Tibial nerve (tissue), 4 donors: Measurements from ENCODE around the gene ARCN1.

ENCODE experiments used
- EP300 ChIP-seq, 2 donors: sonication (generic); formaldehyde crosslinking; IDR thresholded peaks; one replicate each; pipeline ENCODE4 v1.6.1; 2017; ENCODE audit warnings: antibody characterized with exemption in 2 of 2, mild to moderate bottlenecking in 1 of 2
- TF ChIP-seq, protein P1 (sequence below), 5 experiments: fragments of 200-600 bp in 3 of 5; fragments of 450-650 bp in 2 of 5; sonication (generic) in 3 of 5; IDR thresholded peaks; one replicate each; pipeline ENCODE4 v1.5.1; 2016 to 2019; ENCODE audit warnings: antibody characterized with exemption in 5 of 5, mild to moderate bottlenecking in 3 of 5, moderate library complexity in 2 of 5

DNA sequence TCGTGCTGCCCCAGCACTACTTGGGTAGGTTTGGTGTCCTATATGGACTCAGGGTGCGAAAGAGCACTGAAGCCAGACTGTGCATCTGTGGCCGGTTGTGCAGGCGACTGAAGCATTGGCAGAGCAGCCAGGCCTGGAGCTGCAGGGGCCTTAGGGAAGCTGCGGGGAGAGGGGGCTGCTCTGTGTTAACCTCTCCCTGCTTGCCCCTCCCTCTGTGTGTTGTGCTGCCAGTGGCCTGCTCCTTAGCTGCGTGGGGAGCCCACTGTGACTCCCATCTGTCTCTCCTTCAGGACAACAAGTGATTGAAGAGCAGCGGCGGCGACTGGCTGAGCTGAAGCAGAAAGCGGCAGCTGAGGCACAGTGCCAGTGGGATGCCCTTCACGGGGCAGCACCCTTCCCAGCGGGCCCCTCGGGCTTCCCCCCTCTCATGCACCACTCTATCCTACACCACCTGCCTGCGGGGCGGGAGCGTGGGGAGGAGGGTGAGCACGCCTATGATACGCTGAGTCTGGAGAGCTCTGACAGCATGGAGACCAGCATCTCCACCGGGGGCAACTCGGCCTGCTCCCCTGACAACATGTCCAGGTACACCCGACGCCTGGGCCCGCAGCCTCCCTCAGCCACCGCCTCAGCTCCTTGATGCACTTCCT is 73.0 kb downstream of the ARCN1 start:
- TF ChIP-seq, protein P1, sequence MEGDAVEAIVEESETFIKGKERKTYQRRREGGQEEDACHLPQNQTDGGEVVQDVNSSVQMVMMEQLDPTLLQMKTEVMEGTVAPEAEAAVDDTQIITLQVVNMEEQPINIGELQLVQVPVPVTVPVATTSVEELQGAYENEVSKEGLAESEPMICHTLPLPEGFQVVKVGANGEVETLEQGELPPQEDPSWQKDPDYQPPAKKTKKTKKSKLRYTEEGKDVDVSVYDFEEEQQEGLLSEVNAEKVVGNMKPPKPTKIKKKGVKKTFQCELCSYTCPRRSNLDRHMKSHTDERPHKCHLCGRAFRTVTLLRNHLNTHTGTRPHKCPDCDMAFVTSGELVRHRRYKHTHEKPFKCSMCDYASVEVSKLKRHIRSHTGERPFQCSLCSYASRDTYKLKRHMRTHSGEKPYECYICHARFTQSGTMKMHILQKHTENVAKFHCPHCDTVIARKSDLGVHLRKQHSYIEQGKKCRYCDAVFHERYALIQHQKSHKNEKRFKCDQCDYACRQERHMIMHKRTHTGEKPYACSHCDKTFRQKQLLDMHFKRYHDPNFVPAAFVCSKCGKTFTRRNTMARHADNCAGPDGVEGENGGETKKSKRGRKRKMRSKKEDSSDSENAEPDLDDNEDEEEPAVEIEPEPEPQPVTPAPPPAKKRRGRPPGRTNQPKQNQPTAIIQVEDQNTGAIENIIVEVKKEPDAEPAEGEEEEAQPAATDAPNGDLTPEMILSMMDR (IDR thresholded peaks at IDR 0.05) = no peak
- TF ChIP-seq EP300 (IDR thresholded peaks at IDR 0.05) = no peak
